AG10803 (cell line): ENCODE measurements around the gene COL1A2.

Experiments used
- DNase-seq: peaks from one replicate; pipeline ENCODE4 v3.0.0; 2010; ENCODE audit warnings: low read depth
- H3K4me3 ChIP-seq: 2 replicates; pipeline ENCODE4 v1.5.1; 2011; ENCODE audit warnings: mild to moderate bottlenecking, low read length, control low read depth
- CTCF ChIP-seq: conservative IDR thresholded peaks from 2 replicates; pipeline ENCODE4 v1.5.1; 2011; ENCODE audit warnings: mild to moderate bottlenecking, low read length, control low read depth, inconsistent platforms

COL1A2 gene

GRCh38 chr7:94431176-94431575 is 36.5 kb downstream of the COL1A2 start:
- TF ChIP-seq CTCF = no peak
- peak; percentile 63 for DNase-seq
- H3K4me3 ChIP-seq = no peak overlapping the region

- H3K4me3 ChIP-seq = no peak overlapping the region
- DNase-seq = peak; percentile 86
- no peak for TF ChIP-seq CTCF
These were observed 37.1 kb downstream of the COL1A2 start for GRCh38 chr7:94431619-94432280.

- no peak for TF ChIP-seq CTCF
- H3K4me3 ChIP-seq = no peak overlapping the region
- DNase-seq = no peak
These were observed 37.6 kb downstream of the COL1A2 start for GRCh38 chr7:94432281-94432670.

GRCh38 chr7:94432817-94433216 is 38.1 kb downstream of the COL1A2 start:
- peak; percentile 55 for DNase-seq
- H3K4me3 ChIP-seq = no peak overlapping the region
- TF ChIP-seq CTCF = no peak

- no peak for TF ChIP-seq CTCF
- H3K4me3 ChIP-seq = no peak overlapping the region
- peak; percentile 27 for DNase-seq
These were observed 38.5 kb downstream of the COL1A2 start for GRCh38 chr7:94433224-94433623.

- DNase-seq = peak; percentile 78
These were observed 39.3 kb downstream of the COL1A2 start for GRCh38 chr7:94434042-94434441.

More at GRCh38 chr7:94434042-94434441, 39.3 kb downstream of the COL1A2 start:
- H3K4me3 ChIP-seq = no peak overlapping the region
- no peak for TF ChIP-seq CTCF
